Natural killer cell (primary cell): ENCODE measurements around the gene COL6A6. TPM values are rescaled to one million over a fixed set of nuclear protein-coding genes. Genes with fewer than 3 reads are reported as not detected.

Source experiments
- ATAC-seq, 3 donors: fragments of 150-1000 bp in 2 of 3; fragments of 200-7000 bp in 1 of 3; cut with Tn5 transposase; 1 replicate in 1 of 3; 2 replicates in 2 of 3; pipeline ENCODE4 v1.10.0; 2021; ENCODE audit warnings: mild to moderate bottlenecking in 2 of 3, moderate library complexity in 2 of 3
- DNase-seq, 2 donors: peaks; one replicate each; pipeline versions ENCODE4 v3.0.0 to v3.0.0-alpha.2; 2013 to 2021; ENCODE audit warnings: mixed read lengths in 1 of 2
- H3K27ac ChIP-seq: one replicate; pipeline ENCODE4 v1.5.1; 2013; ENCODE audit warnings: mild to moderate bottlenecking, low read length
- H3K27me3 ChIP-seq: one replicate; pipeline ENCODE4 v1.6.1; 2013; ENCODE audit warnings: low read length; ENCODE audit not compliant: control insufficient read depth, insufficient read depth
- H3K36me3 ChIP-seq: one replicate; pipeline ENCODE4 v1.6.1; 2013; ENCODE audit warnings: low read length; ENCODE audit not compliant: control insufficient read depth, insufficient read depth
- H3K4me1 ChIP-seq: one replicate; pipeline ENCODE4 v1.6.1; 2013; ENCODE audit warnings: low read length; ENCODE audit not compliant: control insufficient read depth, insufficient read depth
- H3K4me3 ChIP-seq: one replicate; pipeline ENCODE4 v1.5.1; 2013; ENCODE audit warnings: low read length
- H3K9me3 ChIP-seq: one replicate; pipeline ENCODE4 v1.6.1; 2013; ENCODE audit warnings: low read length; ENCODE audit not compliant: control insufficient read depth, insufficient read depth
- H3K27ac Mint-ChIP-seq, 2 donors: one replicate each; pipeline ENCODE4 v1.8.0; 2022; ENCODE audit warnings: mild to moderate bottlenecking in 2 of 2, mixed read lengths in 2 of 2, moderate library complexity in 1 of 2
- H3K27me3 Mint-ChIP-seq, 2 donors: one replicate each; pipeline ENCODE4 v1.8.0; 2022; ENCODE audit warnings: low read depth in 2 of 2, mixed read lengths in 2 of 2
- H3K36me3 Mint-ChIP-seq: one replicate; pipeline ENCODE4 v1.8.0; 2022; ENCODE audit warnings: mixed read lengths
- H3K4me1 Mint-ChIP-seq, 2 donors: one replicate each; pipeline ENCODE4 v1.8.0; 2022; ENCODE audit warnings: mixed read lengths in 2 of 2
- H3K4me3 Mint-ChIP-seq: one replicate; pipeline ENCODE4 v1.8.0; 2022; ENCODE audit warnings: mild to moderate bottlenecking, moderate library complexity, mixed read lengths
- H3K9me3 Mint-ChIP-seq, 2 donors: one replicate each; pipeline ENCODE4 v1.8.0; 2022; ENCODE audit warnings: mixed read lengths in 2 of 2
- WGBS: methylation state at CpG from one replicate; pipeline ENCODE4 v1.1.7; 2013; ENCODE audit warnings: missing lambda C conversion rate; ENCODE audit not compliant: insufficient coverage; 5-methylcytosine and 5-hydroxymethylcytosine counted together
- intact Hi-C: fragments of 100-400 bp; cut with micrococcal nuclease; formaldehyde crosslinking; loops from one replicate; pipeline ENCODE4 v1.14.2; 2022
- total RNA-seq, 4 donors: library from RNA; stranded (reverse); fragments of 120-200 nt in 1 of 4; gene quantifications; one replicate each; pipeline versions ENCODE4 v1.2.3 to v1.2.4, GENCODE V29; 2013 to 2022
- TF ChIP-seq, protein P1 (sequence below): fragments of 200-600 bp; IDR thresholded peaks from one replicate; pipeline ENCODE4 v1.8.0; 2022; ENCODE audit warnings: antibody characterized with exemption

The COL6A6 gene
- total RNA-seq, 3 donors from 2014 or later (not counting 1 experiment from before 2014, with no cell fraction given) = not detected

DNA sequence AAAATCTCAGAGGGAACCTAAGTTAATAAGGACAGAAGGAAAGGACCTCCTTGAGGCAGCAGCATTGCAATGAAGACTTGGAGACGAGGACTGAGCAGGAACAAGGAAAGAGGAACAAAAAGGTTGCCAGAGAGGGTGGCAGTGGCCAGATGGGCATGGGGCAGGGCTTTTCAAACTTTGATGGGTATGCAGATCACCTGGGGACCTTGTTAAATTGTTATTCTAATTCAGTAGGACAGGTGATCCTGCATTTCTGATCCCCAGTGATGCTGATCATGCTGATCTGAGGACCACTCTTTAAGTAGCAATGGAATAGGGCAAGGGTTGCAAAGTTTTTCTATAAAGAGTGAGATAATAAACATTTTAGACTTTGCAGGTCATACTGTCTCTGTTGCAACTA lies 11.1 kb downstream of the COL6A6 start:
- H3K4me3 Mint-ChIP-seq = no peak overlapping the region
- H3K27ac Mint-ChIP-seq = no peak overlapping the region
- no peaks in the 10 kb centered on the region for H3K36me3 Mint-ChIP-seq
- DNase-seq (no peak), ATAC-seq (no peak)
- H3K36me3 ChIP-seq = no peaks in the 10 kb centered on the region
- H3K27me3 Mint-ChIP-seq = peaks cover 6 to 13% of the 10 kb centered on the region in 2 donors
- no peaks in the 10 kb centered on the region for H3K27me3 ChIP-seq
- H3K9me3 Mint-ChIP-seq = peaks cover 0 to 2% of the 10 kb centered on the region in 2 donors
- H3K4me1 ChIP-seq = no peaks in the 10 kb centered on the region
- no peak overlapping the region for H3K27ac ChIP-seq
- WGBS = 50% methylated on average over 1 of the region's 1 CpG
- H3K4me1 Mint-ChIP-seq = no peaks in the 10 kb centered on the region
- TF ChIP-seq, protein P1, sequence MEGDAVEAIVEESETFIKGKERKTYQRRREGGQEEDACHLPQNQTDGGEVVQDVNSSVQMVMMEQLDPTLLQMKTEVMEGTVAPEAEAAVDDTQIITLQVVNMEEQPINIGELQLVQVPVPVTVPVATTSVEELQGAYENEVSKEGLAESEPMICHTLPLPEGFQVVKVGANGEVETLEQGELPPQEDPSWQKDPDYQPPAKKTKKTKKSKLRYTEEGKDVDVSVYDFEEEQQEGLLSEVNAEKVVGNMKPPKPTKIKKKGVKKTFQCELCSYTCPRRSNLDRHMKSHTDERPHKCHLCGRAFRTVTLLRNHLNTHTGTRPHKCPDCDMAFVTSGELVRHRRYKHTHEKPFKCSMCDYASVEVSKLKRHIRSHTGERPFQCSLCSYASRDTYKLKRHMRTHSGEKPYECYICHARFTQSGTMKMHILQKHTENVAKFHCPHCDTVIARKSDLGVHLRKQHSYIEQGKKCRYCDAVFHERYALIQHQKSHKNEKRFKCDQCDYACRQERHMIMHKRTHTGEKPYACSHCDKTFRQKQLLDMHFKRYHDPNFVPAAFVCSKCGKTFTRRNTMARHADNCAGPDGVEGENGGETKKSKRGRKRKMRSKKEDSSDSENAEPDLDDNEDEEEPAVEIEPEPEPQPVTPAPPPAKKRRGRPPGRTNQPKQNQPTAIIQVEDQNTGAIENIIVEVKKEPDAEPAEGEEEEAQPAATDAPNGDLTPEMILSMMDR = no peak
- intact Hi-C loops = no loop called here
- H3K9me3 ChIP-seq = no peaks in the 10 kb centered on the region
- no peak overlapping the region for H3K4me3 ChIP-seq

DNA sequence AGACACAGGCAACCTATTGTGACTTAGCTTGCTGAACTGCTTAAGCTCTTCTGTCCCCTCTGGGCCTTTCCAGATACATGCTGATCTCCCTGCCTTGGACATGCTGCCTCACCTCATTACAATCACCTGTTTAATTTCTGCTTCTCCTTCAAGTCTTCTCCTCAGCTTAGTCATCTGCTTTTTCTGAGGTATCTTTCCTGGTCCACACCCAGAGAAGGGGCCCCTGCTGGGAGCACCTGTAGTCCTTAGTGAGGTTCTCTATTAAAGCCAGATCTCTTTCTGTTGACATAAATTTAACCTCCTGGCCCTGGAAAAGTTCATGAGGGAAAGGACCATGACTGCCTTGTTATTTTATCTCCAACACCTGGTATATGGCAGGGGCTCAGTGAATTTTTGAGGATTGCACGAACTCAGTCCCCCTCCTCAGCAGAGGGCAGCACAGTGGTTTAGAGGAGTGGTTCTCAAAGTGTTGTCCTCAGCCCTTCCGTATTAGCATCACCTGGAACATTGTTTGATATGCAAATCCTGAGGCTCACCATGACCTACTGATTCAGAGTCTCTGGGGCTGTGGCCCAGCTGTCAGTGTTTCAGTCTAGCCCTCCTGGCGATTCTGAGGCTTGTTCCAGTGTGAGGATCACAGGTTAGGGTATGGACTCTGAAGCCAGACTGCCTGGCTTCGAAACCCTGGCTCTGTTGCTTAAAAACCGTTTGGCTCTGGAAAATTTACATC lies 12.7 kb downstream of the COL6A6 start:
- H3K27me3 ChIP-seq = no peaks in the 10 kb centered on the region
- WGBS = 79% methylated on average over 5 of the region's 5 CpGs
- Mint-ChIP-seq H3K27me3 (peaks cover 6 to 16% of the 10 kb centered on the region in 2 donors), H3K4me1 (no peaks in the 10 kb centered on the region), H3K4me3 (no peak overlapping the region), H3K9me3 (peaks cover 0 to 2% of the 10 kb centered on the region in 2 donors), H3K36me3 (no peaks in the 10 kb centered on the region), H3K27ac (no peak overlapping the region)
- peak in 1 of 2 donors; percentile 2 for DNase-seq
- intact Hi-C loops = no loop called here
- no peak overlapping the region for H3K4me3 ChIP-seq
- no peaks in the 10 kb centered on the region for H3K4me1 ChIP-seq
- TF ChIP-seq, protein P1 = no peak
- no peak overlapping the region for H3K27ac ChIP-seq
- no peak for ATAC-seq
- no peaks in the 10 kb centered on the region for H3K36me3 ChIP-seq
- no peaks in the 10 kb centered on the region for H3K9me3 ChIP-seq

DNA sequence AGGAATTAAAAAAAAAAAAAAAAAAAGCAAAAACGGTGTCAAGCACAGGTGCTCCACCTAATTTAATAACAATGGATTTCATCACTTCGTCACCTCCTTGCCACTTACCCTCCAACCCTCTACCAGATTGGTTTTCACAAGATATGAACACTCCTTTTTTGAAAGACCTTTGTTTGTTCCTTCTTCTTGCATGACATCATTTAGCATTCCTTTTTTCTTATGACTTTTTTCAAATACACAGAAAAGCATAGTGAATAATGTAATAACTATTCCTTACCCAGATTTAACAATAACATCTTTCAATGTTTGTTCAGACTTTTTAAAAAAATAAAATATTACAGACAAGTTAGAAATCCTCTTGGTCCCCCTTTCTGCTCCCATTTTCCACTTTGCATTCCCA lies 16.3 kb downstream of the COL6A6 start:
- peaks cover 0 to 2% of the 10 kb centered on the region in 2 donors for H3K9me3 Mint-ChIP-seq
- 72% methylated on average over 2 of the region's 2 CpGs for WGBS
- Histone ChIP-seq H3K27ac (no peak overlapping the region), H3K4me1 (no peaks in the 10 kb centered on the region), H3K27me3 (no peaks in the 10 kb centered on the region), H3K9me3 (no peaks in the 10 kb centered on the region), H3K36me3 (no peaks in the 10 kb centered on the region), H3K4me3 (no peak overlapping the region)
- H3K27me3 Mint-ChIP-seq = peaks cover 16 to 24% of the 10 kb centered on the region in 2 donors
- no peak for DNase-seq
- H3K4me1 Mint-ChIP-seq = no peaks in the 10 kb centered on the region
- no peak overlapping the region for H3K27ac Mint-ChIP-seq
- intact Hi-C loops = no loop called here
- TF ChIP-seq, protein P1 = no peak
- no peak overlapping the region for H3K4me3 Mint-ChIP-seq
- no peak for ATAC-seq
- no peaks in the 10 kb centered on the region for H3K36me3 Mint-ChIP-seq
